Measurements from ENCODE around the gene LRRC37B. TPM values are rescaled to one million over a fixed set of nuclear protein-coding genes. Genes with fewer than 3 reads are reported as not detected.
"Not testable (repeated sequence)": the region's sequence is repeated elsewhere in the genome, so short reads cannot be mapped to it uniquely, and the experiment has no call there.

The LRRC37B gene
- total and polyA plus RNA-seq, 4 donors, result 1.5 to 5.9 (median 4.5) TPM

DNA sequence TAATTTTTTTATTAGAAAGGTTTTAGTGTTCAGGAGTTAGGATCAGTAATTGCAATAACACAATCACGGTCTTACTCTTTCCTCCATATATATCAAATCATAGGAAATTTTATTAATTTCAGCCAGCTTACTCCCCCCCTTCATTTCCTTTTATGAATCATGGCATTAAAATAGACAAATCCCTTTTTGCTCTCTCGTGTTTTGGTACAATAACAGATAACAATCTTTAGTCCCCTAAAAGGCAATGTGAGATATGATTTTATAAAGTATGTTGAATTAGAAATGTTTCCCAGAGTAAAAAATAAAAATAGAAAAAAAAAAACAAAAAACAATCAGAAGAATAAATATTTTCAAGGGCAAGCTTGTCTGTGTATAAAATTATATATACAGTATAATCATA is 92.5 kb downstream of the LRRC37B start:
- no peak for DNase-seq (ENCODE audit: low spot score)
- H3K4me3 ChIP-seq (ENCODE audit: low read depth in 1 of 3, low read length in 3 of 3), result no peak overlapping the region
- 86% methylated on average over 2 of the region's 2 CpGs for WGBS
- no peaks in the 10 kb centered on the region for H3K27me3 ChIP-seq (ENCODE audit: control insufficient read depth in 4 of 4, insufficient read depth in 4 of 4, low read length in 3 of 4)
- H3K36me3 ChIP-seq (ENCODE audit: control insufficient read depth in 4 of 4, insufficient read depth in 3 of 4, low read depth in 1 of 4, low read length in 3 of 4), result no peaks in the 10 kb centered on the region
- H3K27ac ChIP-seq (ENCODE audit: low read depth in 1 of 2, low read length in 2 of 2), result no peak overlapping the region
- TF ChIP-seq, protein P1, sequence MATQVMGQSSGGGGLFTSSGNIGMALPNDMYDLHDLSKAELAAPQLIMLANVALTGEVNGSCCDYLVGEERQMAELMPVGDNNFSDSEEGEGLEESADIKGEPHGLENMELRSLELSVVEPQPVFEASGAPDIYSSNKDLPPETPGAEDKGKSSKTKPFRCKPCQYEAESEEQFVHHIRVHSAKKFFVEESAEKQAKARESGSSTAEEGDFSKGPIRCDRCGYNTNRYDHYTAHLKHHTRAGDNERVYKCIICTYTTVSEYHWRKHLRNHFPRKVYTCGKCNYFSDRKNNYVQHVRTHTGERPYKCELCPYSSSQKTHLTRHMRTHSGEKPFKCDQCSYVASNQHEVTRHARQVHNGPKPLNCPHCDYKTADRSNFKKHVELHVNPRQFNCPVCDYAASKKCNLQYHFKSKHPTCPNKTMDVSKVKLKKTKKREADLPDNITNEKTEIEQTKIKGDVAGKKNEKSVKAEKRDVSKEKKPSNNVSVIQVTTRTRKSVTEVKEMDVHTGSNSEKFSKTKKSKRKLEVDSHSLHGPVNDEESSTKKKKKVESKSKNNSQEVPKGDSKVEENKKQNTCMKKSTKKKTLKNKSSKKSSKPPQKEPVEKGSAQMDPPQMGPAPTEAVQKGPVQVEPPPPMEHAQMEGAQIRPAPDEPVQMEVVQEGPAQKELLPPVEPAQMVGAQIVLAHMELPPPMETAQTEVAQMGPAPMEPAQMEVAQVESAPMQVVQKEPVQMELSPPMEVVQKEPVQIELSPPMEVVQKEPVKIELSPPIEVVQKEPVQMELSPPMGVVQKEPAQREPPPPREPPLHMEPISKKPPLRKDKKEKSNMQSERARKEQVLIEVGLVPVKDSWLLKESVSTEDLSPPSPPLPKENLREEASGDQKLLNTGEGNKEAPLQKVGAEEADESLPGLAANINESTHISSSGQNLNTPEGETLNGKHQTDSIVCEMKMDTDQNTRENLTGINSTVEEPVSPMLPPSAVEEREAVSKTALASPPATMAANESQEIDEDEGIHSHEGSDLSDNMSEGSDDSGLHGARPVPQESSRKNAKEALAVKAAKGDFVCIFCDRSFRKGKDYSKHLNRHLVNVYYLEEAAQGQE (IDR thresholded peaks at IDR 0.05), result no peak
- TF ChIP-seq YY1 (IDR thresholded peaks at IDR 0.05) (no peak), RXRA (IDR thresholded peaks at IDR 0.05) (no peak), ATF3 (IDR thresholded peaks at IDR 0.05) (no peak), CTCF (IDR thresholded peaks at IDR 0.05; ENCODE audit: low read depth, low read length, missing input control) (no peak), JUND (IDR thresholded peaks at IDR 0.05) (no peak), EGR1 (IDR thresholded peaks at IDR 0.05; ENCODE audit: low read depth in 2 of 2) (no peak), NR2F2 (IDR thresholded peaks at IDR 0.05) (no peak), TAF1 (conservative IDR thresholded peaks at IDR 0.05) (no peak)
- TF ChIP-seq, protein P2, sequence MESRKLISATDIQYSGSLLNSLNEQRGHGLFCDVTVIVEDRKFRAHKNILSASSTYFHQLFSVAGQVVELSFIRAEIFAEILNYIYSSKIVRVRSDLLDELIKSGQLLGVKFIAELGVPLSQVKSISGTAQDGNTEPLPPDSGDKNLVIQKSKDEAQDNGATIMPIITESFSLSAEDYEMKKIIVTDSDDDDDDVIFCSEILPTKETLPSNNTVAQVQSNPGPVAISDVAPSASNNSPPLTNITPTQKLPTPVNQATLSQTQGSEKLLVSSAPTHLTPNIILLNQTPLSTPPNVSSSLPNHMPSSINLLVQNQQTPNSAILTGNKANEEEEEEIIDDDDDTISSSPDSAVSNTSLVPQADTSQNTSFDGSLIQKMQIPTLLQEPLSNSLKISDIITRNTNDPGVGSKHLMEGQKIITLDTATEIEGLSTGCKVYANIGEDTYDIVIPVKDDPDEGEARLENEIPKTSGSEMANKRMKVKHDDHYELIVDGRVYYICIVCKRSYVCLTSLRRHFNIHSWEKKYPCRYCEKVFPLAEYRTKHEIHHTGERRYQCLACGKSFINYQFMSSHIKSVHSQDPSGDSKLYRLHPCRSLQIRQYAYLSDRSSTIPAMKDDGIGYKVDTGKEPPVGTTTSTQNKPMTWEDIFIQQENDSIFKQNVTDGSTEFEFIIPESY (IDR thresholded peaks at IDR 0.05), result no peak
- TF ChIP-seq, protein P3, sequence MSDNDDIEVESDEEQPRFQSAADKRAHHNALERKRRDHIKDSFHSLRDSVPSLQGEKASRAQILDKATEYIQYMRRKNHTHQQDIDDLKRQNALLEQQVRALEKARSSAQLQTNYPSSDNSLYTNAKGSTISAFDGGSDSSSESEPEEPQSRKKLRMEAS (IDR thresholded peaks at IDR 0.05), result no peak
- H3K4me1 ChIP-seq (ENCODE audit: control insufficient read depth in 4 of 4, insufficient read depth in 4 of 4, low read length in 3 of 4), result peaks cover 2 to 12% (median 9%) of the 10 kb centered on the region in 4 donors
- H3K9me3 ChIP-seq (ENCODE audit: control insufficient read depth in 4 of 4, low read length in 3 of 4), result no peaks in the 10 kb centered on the region
- H3K9ac ChIP-seq (ENCODE audit: low read depth in 1 of 2, low read length in 2 of 2), result no peak overlapping the region

- not testable (repeated sequence) for H3K36me3 ChIP-seq (ENCODE audit: control insufficient read depth in 4 of 4, insufficient read depth in 3 of 4, low read depth in 1 of 4, low read length in 3 of 4); H3K9ac ChIP-seq (ENCODE audit: low read depth in 1 of 2, low read length in 2 of 2); H3K27me3 ChIP-seq (ENCODE audit: control insufficient read depth in 4 of 4, insufficient read depth in 4 of 4, low read length in 3 of 4); DNase-seq (ENCODE audit: low spot score); H3K4me3 ChIP-seq (ENCODE audit: low read depth in 1 of 3, low read length in 3 of 3); H3K27ac ChIP-seq (ENCODE audit: low read depth in 1 of 2, low read length in 2 of 2); H3K9me3 ChIP-seq (ENCODE audit: control insufficient read depth in 4 of 4, low read length in 3 of 4)
- 85% methylated on average over 8 of the region's 8 CpGs for WGBS
- H3K4me1 ChIP-seq (ENCODE audit: control insufficient read depth in 4 of 4, insufficient read depth in 4 of 4, low read length in 3 of 4), result peaks cover 2 to 12% (median 9%) of the 10 kb centered on the region in 4 donors
Observed at GRCh38 chr17:32100323-32100722, 93.1 kb downstream of the LRRC37B start.
